Renal cortex interstitium (tissue), 11 donors: ENCODE measurements around the gene ATP5PO. TPM values are rescaled to one million over a fixed set of nuclear protein-coding genes. Genes with fewer than 3 reads are reported as not detected.

Source experiments
- DNase-seq, 11 donors: peaks; one replicate each; pipeline ENCODE4 v3.0.0-alpha.2; 2013; ENCODE audit warnings: low read depth in 9 of 11, low spot score in 4 of 11; ENCODE audit errors: extremely low read depth in 1 of 11
- polyA plus RNA-seq, 3 donors: library from polyadenylated mRNA; unstranded; fragments of 120-200 nt; gene quantifications; one replicate each; pipeline ENCODE4 v1.2.1, GENCODE V29; 2013; ENCODE audit not compliant: insufficient read length in 3 of 3

ATP5PO gene
- polyA plus RNA-seq, 3 donors = 297 to 412 (median 376) TPM

DNA sequence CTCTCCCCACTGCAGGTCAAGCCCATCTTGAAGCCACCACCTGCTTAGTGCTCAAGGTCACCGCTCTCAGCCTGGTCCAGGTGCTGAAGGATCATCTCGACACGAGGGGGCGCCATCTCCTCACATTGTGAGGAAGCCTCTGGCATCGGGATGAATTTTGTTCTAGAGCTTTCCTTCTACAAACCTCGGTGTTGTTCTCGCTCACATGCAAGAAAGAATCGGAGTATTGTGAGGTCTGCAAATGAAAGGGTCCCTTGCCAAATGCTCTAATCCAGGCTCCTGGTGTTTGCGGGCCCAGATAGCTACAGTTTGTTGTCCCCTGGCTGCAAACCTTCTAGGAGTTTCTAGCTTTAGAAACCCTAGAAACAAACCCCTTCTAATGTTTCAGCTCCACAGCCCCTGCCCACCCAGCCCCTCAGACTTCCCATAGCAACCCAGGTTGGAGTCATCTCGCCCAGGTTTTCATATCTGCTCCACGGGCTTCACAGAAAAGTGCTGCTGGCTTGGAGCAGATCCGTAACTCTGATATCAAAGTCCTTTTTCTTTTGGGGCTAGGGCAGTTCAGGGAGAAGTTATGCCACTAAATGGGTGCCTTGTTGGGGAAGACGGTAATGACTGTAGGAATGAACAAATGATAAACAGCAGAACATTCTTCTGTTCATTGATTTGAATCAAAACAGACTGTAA lies 8.6 kb upstream of the ATP5PO start:
- peak in 9 of 11 donors; percentile 72 to 89 (median 79) for DNase-seq

- DNase-seq = no peak
Observed at GRCh38 chr21:33917421-33917820, 1.8 kb upstream of the ATP5PO start.

GRCh38 chr21:33916200-33916567 lies 580 bp upstream of the ATP5PO start:
- no peak for DNase-seq

GRCh38 chr21:33914188-33914587 lies 1.4 kb downstream of the ATP5PO start:
- no peak for DNase-seq

DNA sequence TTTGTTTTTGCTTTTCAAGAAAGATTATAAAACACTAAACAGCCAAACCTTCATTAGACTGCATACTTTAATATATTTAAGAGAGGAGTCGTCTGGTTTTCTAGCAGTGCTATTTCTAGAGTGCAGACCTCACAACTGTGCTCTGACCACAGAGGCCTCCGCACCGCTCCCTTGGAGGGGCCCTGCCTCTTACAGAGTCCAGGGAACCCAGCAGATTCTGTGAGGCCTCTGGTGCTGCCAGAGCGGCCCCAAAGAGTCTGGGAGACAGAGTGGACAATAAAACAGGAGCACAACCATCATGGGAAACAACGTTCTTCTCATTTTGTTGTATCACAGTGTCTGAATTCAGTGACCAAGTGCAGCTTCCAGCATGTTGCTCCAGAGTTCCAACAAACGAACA lies 5.8 kb downstream of the ATP5PO start:
- DNase-seq = no peak

DNA sequence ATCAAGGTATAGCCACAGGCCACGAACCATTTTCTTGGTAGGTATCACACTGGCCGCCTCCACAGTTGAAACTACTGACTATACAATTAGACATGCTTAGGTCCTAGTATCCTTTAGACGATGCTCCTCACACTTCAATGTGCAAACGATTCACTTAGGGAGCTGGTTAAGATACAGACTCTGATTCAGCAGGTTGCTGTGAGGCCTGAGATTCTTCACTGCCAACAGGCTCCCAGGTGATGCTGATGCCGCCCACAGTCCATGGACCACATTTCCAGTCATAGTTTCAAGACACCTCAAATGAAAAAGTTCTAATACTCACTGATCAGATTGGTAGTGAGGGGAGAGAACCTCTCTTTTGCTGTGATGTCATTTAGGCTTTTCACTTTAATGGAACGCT lies 6.8 kb downstream of the ATP5PO start:
- DNase-seq = no peak

- DNase-seq = no peak
Observed at GRCh38 chr21:33904041-33904440, 11.6 kb downstream of the ATP5PO start.

DNA sequence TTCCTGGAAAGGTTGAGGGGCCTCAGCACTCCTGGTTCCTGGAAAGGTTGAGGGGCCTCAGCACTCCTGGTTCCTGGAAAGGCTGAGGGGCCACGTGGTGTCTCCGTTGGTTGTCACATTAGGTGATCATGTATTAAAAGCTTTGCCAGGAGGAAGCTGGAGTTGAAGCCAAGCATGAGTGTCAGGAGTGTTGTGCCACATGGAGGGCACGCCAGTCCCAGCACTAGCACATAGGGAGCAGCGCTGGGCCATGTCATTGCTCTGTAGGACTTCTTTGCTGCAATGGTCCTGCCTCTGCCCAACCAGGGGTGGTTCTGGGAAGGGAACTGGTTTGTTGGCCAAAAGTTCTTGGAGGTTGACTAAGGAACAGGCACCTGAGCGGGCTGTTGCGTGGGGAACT lies 13.3 kb downstream of the ATP5PO start:
- no peak for DNase-seq

GRCh38 chr21:33901412-33902288 lies 14.0 kb downstream of the ATP5PO start:
- DNase-seq = peak in 2 of 11 donors; percentile 43

DNA sequence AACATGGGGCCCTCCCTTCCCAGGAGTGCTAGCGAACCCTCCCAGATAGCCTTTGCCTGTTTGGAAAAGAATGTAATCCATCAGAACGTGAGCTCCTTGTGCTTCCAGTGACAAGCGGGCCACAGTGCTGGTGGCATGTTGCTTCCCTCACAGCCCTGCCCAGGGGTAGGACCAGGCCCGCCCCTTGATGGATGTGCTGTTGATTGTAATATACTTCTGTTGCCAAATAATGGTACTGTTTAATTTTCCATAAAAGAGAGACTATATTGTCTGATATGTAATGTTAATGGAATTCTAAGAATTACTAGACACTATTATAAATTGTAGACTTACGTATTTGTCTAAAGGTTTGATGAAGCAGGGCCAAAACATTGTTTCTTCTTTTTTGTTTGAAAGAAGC lies 16.4 kb downstream of the ATP5PO start:
- no peak for DNase-seq

DNA sequence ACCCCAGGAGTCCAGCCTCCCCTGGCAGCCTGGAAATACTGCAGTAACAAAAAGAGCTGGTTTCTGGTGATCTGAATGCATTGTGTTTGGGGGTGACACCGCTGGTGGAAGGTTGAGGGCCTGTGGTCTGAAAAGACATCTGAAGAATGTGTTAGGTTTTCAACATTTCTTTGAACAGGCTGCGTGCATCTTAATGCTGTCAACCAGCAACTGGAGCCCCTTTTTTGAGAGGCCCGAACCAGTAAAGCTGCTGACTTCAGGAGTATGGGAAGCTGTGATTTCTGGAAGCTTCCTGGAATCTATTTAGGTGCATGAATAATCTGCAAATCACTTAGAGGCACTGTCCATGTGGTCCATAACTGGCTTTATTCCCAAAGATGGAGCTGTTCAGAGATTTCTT lies 17.0 kb downstream of the ATP5PO start:
- no peak for DNase-seq

- DNase-seq = no peak
Observed at GRCh38 chr21:33897739-33898138, 17.9 kb downstream of the ATP5PO start.

DNA sequence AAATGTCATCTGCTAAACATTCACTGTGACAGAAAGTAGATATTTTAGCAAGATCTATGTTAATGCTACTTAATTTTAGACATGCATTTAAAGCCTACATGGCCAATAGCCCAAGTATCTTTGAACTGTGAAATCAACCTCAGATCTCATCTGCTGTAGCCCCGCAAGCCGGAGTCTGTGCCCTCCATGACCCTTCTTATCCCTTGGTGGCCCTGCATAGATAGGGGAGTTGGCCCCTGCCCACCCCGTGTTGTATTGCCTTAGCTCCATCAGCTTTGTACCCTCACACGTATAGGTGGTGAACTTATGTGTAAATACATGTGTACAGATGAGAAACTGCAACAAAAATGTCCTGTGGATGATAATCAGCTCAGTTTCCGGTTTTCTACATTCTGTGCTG lies 18.5 kb downstream of the ATP5PO start:
- no peak for DNase-seq

DNA sequence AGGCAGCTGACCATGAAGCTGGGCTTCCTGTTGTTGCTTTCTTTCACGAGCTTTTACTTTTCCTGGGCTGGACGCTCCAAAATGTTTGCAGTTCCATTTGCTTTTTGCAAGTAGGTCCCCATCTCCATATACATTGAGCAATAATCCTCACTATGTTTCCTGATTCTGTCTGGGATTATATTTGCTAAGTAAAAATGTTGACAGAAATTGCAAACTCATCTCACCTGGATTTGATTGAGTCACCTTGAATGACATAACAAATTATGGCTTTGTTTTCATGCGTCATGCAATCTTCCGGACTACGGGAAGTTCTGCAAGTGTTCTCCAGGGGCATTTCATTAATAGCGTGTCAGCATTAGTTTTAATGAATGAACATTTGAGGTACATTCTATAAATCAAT lies 18.9 kb downstream of the ATP5PO start:
- DNase-seq = no peak

- no peak for DNase-seq
Observed at GRCh38 chr21:33895356-33895755, 20.2 kb downstream of the ATP5PO start.

- DNase-seq = peak; percentile 61 to 88 (median 76)
Observed at GRCh38 chr21:33894736-33895288, 20.8 kb downstream of the ATP5PO start.

DNA sequence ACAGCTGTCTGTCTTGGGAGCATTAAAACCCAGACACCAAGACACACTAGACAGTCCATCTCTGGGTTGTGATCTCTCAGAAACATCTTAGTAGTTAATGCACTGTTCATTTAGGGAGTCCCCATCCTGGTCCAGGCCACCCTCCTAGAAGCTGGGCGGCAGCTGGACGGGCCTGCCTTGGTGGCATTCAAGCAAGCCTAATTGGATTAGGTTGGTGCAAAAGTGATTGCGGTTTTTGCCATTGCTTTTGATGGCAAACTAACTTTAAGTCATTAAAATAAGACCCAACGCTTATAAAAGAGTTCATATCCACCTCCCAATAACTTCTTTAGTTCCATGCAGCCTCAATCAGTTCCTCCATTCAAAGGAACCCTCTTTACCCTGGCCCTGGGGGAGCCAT lies 21.7 kb downstream of the ATP5PO start:
- no peak for DNase-seq

- no peak for DNase-seq
Observed at GRCh38 chr21:33892853-33893252, 22.8 kb downstream of the ATP5PO start.

GRCh38 chr21:33890187-33890586 lies 25.4 kb downstream of the ATP5PO start:
- no peak for DNase-seq

DNA sequence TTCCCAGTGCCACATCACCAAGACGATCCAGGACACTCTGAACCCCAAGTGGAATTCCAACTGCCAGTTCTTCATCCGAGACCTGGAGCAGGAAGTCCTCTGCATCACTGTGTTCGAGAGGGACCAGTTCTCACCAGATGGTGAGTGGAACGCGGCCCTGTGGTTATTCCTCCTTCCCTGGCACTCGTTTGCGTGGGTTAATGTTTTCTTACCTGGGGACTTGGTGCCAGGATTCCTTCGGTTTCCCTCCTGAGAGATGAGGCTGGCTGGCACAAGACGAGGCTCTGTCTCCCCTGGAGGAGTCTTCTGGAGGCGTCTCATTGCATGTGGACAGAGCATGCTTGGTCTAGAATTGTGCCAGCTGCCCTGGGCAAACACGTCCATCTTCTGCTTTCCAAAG lies 29.3 kb downstream of the ATP5PO start:
- no peak for DNase-seq
